ENCODE measurements around the gene CACFD1.

CACFD1 gene

GRCh38 chr9:133459476-133460404 is at the start of gene CACFD1:
TSS of gene CACFD1 (plus strand) at chr9:133459978. CDS start at chr9:133460067, 89 bp downstream.
- DNase-seq, result peak; percentile 87

- no peak for DNase-seq
These were observed 44.6 kb upstream of the CACFD1 start for GRCh38 chr9:133415170-133415569.

- DNase-seq, result peak; percentile 76
These were observed 42.0 kb upstream of the CACFD1 start, which contains the start of gene REXO4 for GRCh38 chr9:133417541-133418461. TSS of gene REXO4 (minus strand) at chr9:133418010. CDS start at chr9:133417844, 166 bp downstream.

- no peak for DNase-seq
These were observed 40.8 kb upstream of the CACFD1 start for GRCh38 chr9:133419005-133419404.

- no peak for DNase-seq
These were observed 39.4 kb upstream of the CACFD1 start for GRCh38 chr9:133420392-133420827.

- DNase-seq, result no peak
These were observed 37.9 kb upstream of the CACFD1 start, which contains the start of gene ADAMTS13 for GRCh38 chr9:133421615-133422542. TSS of gene ADAMTS13 (plus strand) at chr9:133422367. CDS start at chr9:133422444, 77 bp downstream.

- no peak for DNase-seq
These were observed 36.6 kb upstream of the CACFD1 start for GRCh38 chr9:133423216-133423615.

- no peak for DNase-seq
These were observed 35.6 kb upstream of the CACFD1 start for GRCh38 chr9:133424187-133424586.

GRCh38 chr9:133425049-133425632 is 34.6 kb upstream of the CACFD1 start:
- DNase-seq, result no peak

- no peak for DNase-seq
These were observed 33.8 kb upstream of the CACFD1 start for GRCh38 chr9:133426011-133426410.

GRCh38 chr9:133427658-133428348 is 32.0 kb upstream of the CACFD1 start:
- no peak for DNase-seq

- no peak for DNase-seq
These were observed 31.1 kb upstream of the CACFD1 start for GRCh38 chr9:133428617-133429101.

- no peak for DNase-seq
These were observed 30.6 kb upstream of the CACFD1 start for GRCh38 chr9:133429214-133429613.

GRCh38 chr9:133429641-133430161 is 30.1 kb upstream of the CACFD1 start:
- DNase-seq, result no peak

GRCh38 chr9:133430244-133430643 is 29.5 kb upstream of the CACFD1 start:
- DNase-seq, result no peak

- DNase-seq, result no peak
These were observed 26.4 kb upstream of the CACFD1 start for GRCh38 chr9:133433351-133433843.

GRCh38 chr9:133436681-133437080 is 23.1 kb upstream of the CACFD1 start:
- no peak for DNase-seq

- no peak for DNase-seq
These were observed 21.8 kb upstream of the CACFD1 start for GRCh38 chr9:133437753-133438531.

GRCh38 chr9:133439337-133439736 is 20.4 kb upstream of the CACFD1 start:
- DNase-seq, result no peak

GRCh38 chr9:133440874-133441273 is 18.9 kb upstream of the CACFD1 start:
- DNase-seq, result no peak

Data from NCI-H1694 treated with DMSO at 0.1 percent for 48 hours (cell line).